ENCODE results near the gene PSMD5.

Gene PSMD5

GRCh38 chr9:120842685-120843485 lies at the start of gene PSMD5:
Gene PSMD5 (minus strand): TSS chr9:120842922. CDS start chr9:120842909, 13 bp downstream.
- no peak for FAIRE-seq

DNA sequence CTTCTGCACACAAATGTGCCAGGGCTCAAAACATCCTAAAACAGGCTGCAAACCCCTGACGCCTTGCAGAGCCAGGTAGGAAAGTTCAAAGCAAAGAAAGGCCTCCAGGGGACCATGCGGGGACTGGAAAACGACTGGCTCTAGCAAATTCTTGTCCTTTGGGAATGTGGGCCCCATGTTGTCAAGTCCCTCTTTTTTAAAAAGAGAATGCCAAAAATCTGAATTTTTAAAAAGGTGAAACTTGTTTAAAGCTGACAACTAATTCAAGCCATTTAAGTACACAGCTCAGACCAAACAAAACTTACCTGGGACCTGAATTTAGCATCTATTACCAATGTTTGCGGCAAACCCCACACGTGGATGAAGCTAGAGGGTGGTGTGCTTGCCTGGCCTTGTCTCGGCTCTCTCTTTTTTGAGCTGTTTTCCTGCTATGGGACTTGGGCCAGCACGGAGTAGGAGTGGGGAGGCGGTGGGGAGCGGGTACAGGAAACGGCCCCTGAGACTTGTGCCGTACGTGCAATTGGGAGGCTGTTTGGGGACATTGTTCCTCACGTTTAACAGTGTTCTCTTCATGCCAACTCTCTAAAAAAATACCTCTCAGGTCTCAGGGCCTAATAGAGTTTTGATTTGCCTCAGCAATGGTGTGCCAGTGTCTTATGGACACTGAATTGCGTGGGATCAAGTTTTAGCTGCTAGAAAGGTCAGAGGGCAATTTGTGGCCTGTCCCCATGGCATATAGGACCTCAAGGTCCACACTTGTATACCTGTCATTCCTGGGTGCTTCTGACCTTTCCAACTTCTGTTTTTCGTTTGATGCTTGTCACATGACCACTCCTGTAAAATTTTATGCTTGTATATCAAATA lies 49.4 kb upstream of the PSMD5 start:
- FAIRE-seq, result no peak

DNA sequence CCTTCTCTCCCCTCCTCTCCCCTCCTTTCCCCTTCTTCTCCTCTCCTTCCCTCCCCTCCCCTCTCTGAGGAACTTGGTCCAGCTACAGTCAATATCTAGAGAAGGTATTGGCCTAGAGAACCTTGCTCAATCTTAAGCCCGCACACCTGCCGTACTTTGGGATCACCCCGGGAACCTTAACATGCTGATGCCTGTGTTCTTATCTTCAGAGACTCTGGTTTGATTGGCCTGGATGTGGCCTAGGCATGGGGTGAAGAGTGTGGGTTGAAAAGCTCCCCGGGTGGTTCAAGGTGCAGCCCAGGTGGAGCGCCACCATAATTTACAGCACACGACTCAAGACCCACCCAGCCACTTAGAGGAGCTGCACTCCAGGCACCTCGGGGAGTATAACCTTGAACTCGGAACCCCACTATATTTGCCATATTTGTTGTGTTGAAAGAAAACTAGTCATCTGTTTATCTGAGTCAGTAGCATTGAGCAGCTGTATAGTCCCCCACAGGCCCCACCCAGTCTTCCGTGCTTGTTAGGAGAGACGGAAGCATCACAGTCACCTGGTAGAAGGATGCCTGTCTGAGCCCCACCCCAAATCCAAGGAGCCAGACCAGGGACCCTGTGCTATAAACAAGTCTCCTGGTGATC lies 48.6 kb upstream of the PSMD5 start:
- no peak for FAIRE-seq

GRCh38 chr9:120890320-120891244 lies 47.9 kb upstream of the PSMD5 start:
- no peak for FAIRE-seq

GRCh38 chr9:120889606-120890271 lies 47.0 kb upstream of the PSMD5 start:
- no peak for FAIRE-seq

DNA sequence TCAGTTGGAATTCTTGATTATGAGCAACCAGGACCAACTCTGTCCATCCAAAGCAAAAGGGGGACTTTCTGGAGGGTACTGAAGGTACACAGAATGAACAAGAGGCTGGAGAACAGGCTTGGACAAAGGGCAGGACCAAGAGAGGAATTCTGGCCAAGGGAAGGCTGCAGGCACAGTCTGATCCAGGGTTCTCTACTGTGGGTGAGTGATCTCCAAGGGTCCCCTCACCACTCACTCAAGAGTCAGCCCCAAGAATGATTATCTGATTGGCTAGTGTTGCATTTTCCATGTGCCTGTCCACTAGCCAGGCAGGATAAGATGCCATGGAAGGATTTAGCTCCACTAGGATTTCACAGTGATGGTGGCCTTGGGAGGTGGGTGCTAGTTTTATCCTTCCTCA lies 45.9 kb upstream of the PSMD5 start:
- FAIRE-seq, result no peak

GRCh38 chr9:120886490-120886967 lies 43.8 kb upstream of the PSMD5 start:
- no peak for FAIRE-seq

GRCh38 chr9:120885958-120886357 lies 43.2 kb upstream of the PSMD5 start:
- FAIRE-seq, result no peak

GRCh38 chr9:120885457-120885856 lies 42.7 kb upstream of the PSMD5 start:
- no peak for FAIRE-seq

DNA sequence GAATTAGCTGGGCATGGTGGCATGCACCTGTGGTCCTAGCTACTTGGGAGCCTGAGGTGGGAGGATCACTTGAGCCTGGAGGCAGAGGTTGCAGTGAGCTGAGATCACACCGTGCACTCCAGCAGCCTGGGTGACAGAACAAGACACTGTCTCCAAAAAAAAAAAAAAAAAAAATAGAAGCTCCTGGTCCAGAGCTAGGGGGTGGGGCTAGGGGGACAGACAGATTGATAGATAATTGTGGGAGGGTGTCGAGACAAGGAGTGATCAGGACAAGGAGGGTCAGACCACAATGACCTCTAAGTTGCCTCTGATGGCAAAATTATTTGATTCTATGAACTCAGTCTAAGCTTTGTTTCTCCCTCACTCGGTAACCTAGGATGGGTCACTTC lies 40.9 kb upstream of the PSMD5 start:
- FAIRE-seq, result no peak

DNA sequence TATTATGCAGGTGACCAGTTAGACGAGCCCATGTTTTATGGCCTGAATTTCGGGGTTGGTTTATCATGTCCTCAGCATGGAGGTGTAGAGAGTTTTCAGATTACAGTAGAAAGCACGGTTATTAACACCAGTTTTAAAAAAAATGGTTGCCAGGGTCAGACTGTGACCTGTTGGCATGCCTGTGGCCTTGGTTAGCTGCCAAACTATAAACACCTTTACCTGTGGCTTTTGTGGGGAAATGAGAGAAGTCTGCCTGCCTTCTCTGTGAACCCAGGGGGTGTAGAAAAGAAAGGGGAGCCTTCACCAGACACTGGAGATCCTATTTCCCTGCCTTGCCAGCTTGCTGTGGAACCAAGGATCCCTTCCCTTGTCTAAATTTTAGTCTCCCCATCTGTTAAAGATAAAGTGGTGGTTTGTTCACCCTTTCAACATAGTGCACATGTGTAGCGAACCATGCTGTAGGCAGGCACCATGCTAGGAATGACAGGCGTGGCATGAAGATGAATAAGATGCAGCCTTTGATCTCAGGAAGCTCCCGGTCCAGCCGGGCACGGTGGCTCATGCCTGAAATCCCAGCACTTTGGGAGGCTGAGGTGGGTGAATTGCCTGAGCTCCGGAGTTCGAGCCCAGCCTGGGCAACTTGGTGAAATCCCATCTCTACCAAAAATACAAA lies 40.3 kb upstream of the PSMD5 start:
- FAIRE-seq, result no peak

DNA sequence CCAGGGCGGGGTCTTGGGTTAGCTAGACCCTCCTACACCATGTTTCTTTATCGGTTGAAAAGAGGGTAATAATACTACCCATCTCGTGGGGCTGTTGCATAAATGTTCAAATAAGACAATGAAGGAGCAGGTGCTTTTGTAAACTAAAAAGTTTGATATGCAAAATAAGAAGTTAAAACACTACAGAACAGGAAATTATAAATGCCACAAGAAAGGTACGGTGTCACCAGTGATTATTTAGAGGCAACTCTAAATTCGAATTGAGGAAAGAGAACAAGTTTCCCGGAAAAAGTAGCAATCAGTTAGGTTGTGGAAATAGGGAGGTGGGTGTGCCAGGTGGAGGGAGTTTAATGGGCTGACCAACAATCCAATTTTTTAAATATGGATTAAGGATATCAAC lies 36.7 kb upstream of the PSMD5 start:
- FAIRE-seq, result no peak

- no peak for FAIRE-seq
Observed at GRCh38 chr9:120878188-120879130, 35.7 kb upstream of the PSMD5 start.

DNA sequence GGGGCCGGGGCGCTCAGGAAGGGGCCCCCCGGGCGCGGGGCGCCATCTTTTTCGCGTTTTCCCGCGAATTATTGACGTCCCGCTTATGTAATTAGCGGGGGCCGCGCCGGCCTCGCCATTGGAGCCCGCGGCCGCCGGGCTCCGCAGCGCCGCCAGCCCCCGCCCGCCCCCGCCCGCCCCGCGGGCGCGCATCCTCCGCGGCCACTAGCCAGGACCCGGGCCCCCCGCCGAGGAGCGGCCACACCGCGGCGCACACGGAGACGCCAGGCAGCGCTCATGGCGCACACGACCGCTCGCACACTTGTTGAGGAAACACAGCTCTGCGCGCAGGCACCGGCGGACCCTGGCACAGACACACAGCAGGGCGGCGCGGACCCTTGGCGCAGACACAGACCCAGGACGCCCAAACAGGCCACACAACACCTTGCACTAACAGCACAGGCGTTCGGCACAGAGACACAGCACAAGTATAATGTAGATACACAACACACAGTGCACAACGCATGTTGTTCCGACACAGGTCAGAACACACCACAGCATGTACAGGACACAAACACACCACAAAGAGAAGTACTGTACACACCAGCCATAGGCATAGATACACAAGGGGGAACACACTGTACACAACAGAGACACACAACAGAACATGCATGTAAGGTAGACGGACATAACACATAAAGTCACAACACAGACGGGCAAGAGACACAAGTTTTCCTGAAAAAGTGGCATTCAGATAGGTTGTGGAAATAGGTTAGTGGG lies 34.7 kb upstream of the PSMD5 start:
- FAIRE-seq, result no peak

DNA sequence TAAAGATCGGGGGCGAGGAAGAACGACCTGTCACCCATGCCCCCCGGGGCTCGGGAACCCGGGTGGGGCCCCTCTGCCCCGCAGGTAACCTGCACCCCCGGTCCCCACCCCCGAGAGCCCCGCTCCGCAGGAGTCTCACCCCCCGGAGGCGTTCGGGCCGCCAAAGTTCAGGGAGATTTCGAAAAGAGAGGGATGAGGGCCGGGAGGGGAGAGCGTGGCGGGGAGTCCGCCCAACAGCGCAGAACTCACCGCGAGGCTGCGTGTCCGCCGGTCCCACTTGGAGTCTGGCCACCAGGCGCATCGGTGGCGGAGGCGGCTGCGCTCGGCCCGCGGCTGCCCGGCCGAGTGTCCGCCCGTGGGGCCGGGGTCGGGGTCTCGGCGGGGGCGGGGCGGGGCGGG lies 34.1 kb upstream of the PSMD5 start, which contains the start of gene PHF19:
Gene PHF19 (minus strand): TSS at position 347 of the 399 bp plus-strand sequence. CDS start 2,447 bp downstream, outside the sequence.
- no peak for FAIRE-seq

DNA sequence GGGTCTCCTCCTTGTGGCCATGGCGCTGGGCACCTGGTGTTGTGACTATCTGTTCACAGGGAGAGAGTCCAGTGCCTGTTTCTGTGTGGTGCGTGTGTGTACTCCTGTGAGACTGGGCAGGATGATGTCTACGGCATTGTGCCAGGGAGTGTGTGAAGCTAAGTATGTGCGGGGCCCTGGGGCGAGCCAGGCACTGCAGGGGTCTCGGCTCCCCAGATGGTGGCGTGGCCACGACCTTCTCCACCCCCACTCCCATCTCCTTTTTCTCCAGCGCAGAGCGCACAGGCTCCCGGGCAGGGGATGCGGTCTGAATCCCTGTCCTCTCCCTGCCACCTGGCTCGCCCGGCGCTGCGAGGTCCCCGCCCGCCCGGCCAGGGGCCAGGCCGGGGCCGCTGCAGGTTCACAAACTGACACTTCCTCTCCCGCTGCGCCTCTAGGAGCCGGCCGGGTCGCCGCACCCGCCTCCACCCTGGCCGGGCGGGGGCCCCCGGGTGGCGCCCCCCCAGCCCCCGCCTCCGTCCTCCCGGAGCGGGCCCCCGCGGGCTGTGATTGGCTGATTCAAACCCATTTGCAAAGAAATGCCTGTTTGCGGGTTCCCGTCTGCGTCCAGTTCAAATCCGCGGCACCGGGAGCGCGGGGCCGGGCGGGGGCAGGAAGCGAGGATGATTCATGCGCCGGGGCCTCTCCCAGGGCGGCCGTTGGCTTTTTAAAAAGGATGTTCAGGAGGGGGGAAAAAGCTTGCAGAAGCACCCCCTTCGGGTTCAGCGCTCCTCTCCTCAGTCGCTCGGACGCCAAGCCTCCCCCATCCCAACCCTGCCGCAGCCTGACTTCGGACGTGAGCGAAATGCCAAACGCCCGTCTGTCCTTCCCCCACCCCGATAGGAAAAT lies 33.5 kb upstream of the PSMD5 start:
- FAIRE-seq, result no peak

- FAIRE-seq, result no peak
Observed at GRCh38 chr9:120875643-120875953, 32.9 kb upstream of the PSMD5 start.

GRCh38 chr9:120875195-120875565 lies 32.5 kb upstream of the PSMD5 start:
- FAIRE-seq, result no peak
